DND-41 (cell line): ENCODE measurements around the gene VAPA.

Source experiments
- CTCF ChIP-seq: IDR thresholded peaks from 2 replicates; pipeline ENCODE4 v1.5.1; 2012; ENCODE audit warnings: borderline replicate concordance, low read length, moderate library complexity, mild to moderate bottlenecking; ENCODE audit not compliant: poor library complexity, severe bottlenecking; ENCODE audit errors: extremely low read depth
- EZH2 ChIP-seq: IDR thresholded peaks from 3 replicates; pipeline ENCODE4 v1.6.1; 2012; ENCODE audit warnings: borderline replicate concordance, low read depth, mild to moderate bottlenecking, moderate library complexity, low read length, inconsistent platforms; ENCODE audit not compliant: severe bottlenecking

- TF ChIP-seq CTCF = no peak
- no peak for TF ChIP-seq EZH2
Observed at GRCh38 chr18:9975658-9976057, 61.8 kb downstream of the VAPA start.
